Keratinocyte (primary cell): ENCODE results near the gene CD3G.
"Not testable (repeated sequence)": the region's sequence is repeated elsewhere in the genome, so short reads cannot be mapped to it uniquely, and the experiment has no call there.

Source experiments
- EZH2 ChIP-seq: IDR thresholded peaks from one replicate; pipeline ENCODE4 v1.6.1; 2012; ENCODE audit warnings: inconsistent platforms, mild to moderate bottlenecking, low read length, moderate library complexity
- TF ChIP-seq, protein P1 (sequence below), 3 experiments: IDR thresholded peaks in 1 of 3; conservative IDR thresholded peaks in 1 of 3; optimal IDR thresholded peaks in 1 of 3; 2 replicates in 2 of 3; 3 replicates in 1 of 3; pipeline versions ENCODE3 to v1.5.1; 2011; ENCODE audit warnings: low read length in 3 of 3, mild to moderate bottlenecking in 3 of 3, moderate library complexity in 2 of 3, control low read depth in 1 of 3, inconsistent platforms in 1 of 3; ENCODE audit not compliant: insufficient read depth in 2 of 3; ENCODE audit errors: extremely low read depth in 1 of 3

GRCh38 chr11:118308995-118309528 lies 35.1 kb upstream of the CD3G start:
- TF ChIP-seq, protein P1, sequence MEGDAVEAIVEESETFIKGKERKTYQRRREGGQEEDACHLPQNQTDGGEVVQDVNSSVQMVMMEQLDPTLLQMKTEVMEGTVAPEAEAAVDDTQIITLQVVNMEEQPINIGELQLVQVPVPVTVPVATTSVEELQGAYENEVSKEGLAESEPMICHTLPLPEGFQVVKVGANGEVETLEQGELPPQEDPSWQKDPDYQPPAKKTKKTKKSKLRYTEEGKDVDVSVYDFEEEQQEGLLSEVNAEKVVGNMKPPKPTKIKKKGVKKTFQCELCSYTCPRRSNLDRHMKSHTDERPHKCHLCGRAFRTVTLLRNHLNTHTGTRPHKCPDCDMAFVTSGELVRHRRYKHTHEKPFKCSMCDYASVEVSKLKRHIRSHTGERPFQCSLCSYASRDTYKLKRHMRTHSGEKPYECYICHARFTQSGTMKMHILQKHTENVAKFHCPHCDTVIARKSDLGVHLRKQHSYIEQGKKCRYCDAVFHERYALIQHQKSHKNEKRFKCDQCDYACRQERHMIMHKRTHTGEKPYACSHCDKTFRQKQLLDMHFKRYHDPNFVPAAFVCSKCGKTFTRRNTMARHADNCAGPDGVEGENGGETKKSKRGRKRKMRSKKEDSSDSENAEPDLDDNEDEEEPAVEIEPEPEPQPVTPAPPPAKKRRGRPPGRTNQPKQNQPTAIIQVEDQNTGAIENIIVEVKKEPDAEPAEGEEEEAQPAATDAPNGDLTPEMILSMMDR (optimal IDR thresholded peaks at IDR 0.05 in 1 of 3, IDR thresholded peaks at IDR 0.05 in 1 of 3, conservative IDR thresholded peaks at IDR 0.05 in 1 of 3; ENCODE audit: extremely low read depth in 1 of 3, insufficient read depth in 2 of 3, low read length in 3 of 3), result not testable (repeated sequence)
- not testable (repeated sequence) for TF ChIP-seq EZH2
